DOHH2 (cell line): Measurements from ENCODE around the gene HOXC11.

Experiments
- H3F3A ChIP-seq: fragments of 200-600 bp; sonication (generic), shearing (Covaris generic); 2 replicates; pipeline ENCODE4 v1.6.0; 2016; ENCODE audit warnings: antibody characterized with exemption, mild to moderate bottlenecking; ENCODE audit not compliant: control insufficient read depth, insufficient read depth
- H3K27ac ChIP-seq: fragments of 200-600 bp; sonication (generic); 2 replicates; pipeline ENCODE4 v1.5.1; 2014; ENCODE audit warnings: low read depth, mild to moderate bottlenecking, low read length, moderate library complexity
- H3K27me3 ChIP-seq: fragments of 200-600 bp; sonication (generic); 2 replicates; pipeline ENCODE4 v1.6.1; 2014; ENCODE audit warnings: mild to moderate bottlenecking, low read length, mixed read lengths; ENCODE audit not compliant: control insufficient read depth
- H3K36me3 ChIP-seq: fragments of 200-600 bp; sonication (generic); 2 replicates; pipeline ENCODE4 v1.6.1; 2014; ENCODE audit warnings: mild to moderate bottlenecking, low read length, moderate library complexity, mixed read lengths; ENCODE audit not compliant: control insufficient read depth
- H3K4me1 ChIP-seq: fragments of 200-600 bp; sonication (generic); 2 replicates; pipeline ENCODE4 v1.6.1; 2014; ENCODE audit warnings: mild to moderate bottlenecking, low read length, mixed read lengths; ENCODE audit not compliant: control insufficient read depth
- H3K4me2 ChIP-seq: fragments of 200-600 bp; sonication (generic); 2 replicates; pipeline ENCODE4 v1.6.0; 2014; ENCODE audit warnings: mild to moderate bottlenecking, low read length, moderate library complexity
- H3K4me3 ChIP-seq: fragments of 200-600 bp; sonication (generic); 2 replicates; pipeline ENCODE4 v1.5.1; 2014; ENCODE audit warnings: mild to moderate bottlenecking, low read length, mixed read lengths
- H3K79me2 ChIP-seq: fragments of 200-600 bp; sonication (generic); 2 replicates; pipeline ENCODE4 v1.6.1; 2014; ENCODE audit warnings: mild to moderate bottlenecking, low read length, mixed read lengths; ENCODE audit not compliant: control insufficient read depth
- H3K9me2 ChIP-seq: fragments of 200-600 bp; sonication (generic); replicated peaks from 2 replicates; pipeline ENCODE4 v1.6.1; 2014; ENCODE audit warnings: mild to moderate bottlenecking, low read length, mixed read lengths; ENCODE audit not compliant: control insufficient read depth
- H3K9me3 ChIP-seq: fragments of 200-600 bp; sonication (generic); 2 replicates; pipeline ENCODE4 v1.6.1; 2014; ENCODE audit warnings: antibody characterized with exemption, low read length, mixed read lengths; ENCODE audit not compliant: control insufficient read depth, insufficient read depth
- H4K20me1 ChIP-seq: fragments of 200-600 bp; sonication (generic); 2 replicates; pipeline ENCODE4 v1.6.0; 2014; ENCODE audit warnings: low read depth, mild to moderate bottlenecking, antibody characterized with exemption, low read length, moderate library complexity; ENCODE audit not compliant: control insufficient read depth, insufficient read depth
- EZH2phosphoT487 ChIP-seq: fragments of 200-600 bp; sonication (generic); IDR thresholded peaks from 2 replicates; pipeline ENCODE4 v1.6.1; 2017; ENCODE audit warnings: borderline replicate concordance, mild to moderate bottlenecking, antibody characterized with exemption, low read length, moderate library complexity, mixed read lengths
- TF ChIP-seq, protein P1 (sequence below): fragments of 200-600 bp; sonication (generic); IDR thresholded peaks from one replicate; pipeline ENCODE4 v1.5.1; 2014; ENCODE audit warnings: antibody characterized with exemption, mild to moderate bottlenecking, low read depth, low read length; ENCODE audit not compliant: poor library complexity, severe bottlenecking

HOXC11 gene

DNA sequence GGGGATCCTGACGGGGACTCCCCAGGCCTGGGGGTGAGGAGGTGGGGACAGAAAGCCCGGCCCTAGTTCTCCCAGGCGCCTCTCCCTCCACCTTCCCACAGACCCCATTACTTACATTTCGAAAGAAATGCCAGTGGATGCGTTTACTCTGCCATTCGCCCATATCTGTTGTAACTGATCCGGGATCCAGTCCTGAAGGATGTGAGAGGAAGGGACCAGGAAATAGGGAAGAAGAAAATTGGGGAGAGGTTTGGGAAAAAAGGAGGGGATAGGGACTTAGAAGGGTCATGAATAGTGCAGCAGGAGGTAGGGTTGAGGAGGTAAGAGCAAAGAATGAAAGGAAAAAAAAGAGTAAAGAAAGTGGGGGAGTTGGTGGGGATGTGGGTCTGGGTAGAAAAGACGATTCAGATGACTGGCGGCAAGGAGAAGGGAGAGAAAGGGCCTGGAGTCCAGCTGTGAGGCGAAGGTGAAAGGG, 17.1 kb upstream of the HOXC11 start:
- TF ChIP-seq, protein P1, sequence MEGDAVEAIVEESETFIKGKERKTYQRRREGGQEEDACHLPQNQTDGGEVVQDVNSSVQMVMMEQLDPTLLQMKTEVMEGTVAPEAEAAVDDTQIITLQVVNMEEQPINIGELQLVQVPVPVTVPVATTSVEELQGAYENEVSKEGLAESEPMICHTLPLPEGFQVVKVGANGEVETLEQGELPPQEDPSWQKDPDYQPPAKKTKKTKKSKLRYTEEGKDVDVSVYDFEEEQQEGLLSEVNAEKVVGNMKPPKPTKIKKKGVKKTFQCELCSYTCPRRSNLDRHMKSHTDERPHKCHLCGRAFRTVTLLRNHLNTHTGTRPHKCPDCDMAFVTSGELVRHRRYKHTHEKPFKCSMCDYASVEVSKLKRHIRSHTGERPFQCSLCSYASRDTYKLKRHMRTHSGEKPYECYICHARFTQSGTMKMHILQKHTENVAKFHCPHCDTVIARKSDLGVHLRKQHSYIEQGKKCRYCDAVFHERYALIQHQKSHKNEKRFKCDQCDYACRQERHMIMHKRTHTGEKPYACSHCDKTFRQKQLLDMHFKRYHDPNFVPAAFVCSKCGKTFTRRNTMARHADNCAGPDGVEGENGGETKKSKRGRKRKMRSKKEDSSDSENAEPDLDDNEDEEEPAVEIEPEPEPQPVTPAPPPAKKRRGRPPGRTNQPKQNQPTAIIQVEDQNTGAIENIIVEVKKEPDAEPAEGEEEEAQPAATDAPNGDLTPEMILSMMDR: no peak
- TF ChIP-seq EZH2phosphoT487: no peak
- Histone ChIP-seq H3K27ac (no peak overlapping the region), H3K79me2 (no peaks in the 10 kb centered on the region), H3K4me2 (no peak overlapping the region), H3F3A (no peaks in the 10 kb centered on the region), H4K20me1 (no peaks in the 10 kb centered on the region), H3K27me3 (peaks cover 78% of the 10 kb centered on the region), H3K9me2 (no peaks in the 10 kb centered on the region), H3K36me3 (no peaks in the 10 kb centered on the region), H3K4me1 (no peaks in the 10 kb centered on the region), H3K4me3 (no peak overlapping the region), H3K9me3 (no peaks in the 10 kb centered on the region)

DNA sequence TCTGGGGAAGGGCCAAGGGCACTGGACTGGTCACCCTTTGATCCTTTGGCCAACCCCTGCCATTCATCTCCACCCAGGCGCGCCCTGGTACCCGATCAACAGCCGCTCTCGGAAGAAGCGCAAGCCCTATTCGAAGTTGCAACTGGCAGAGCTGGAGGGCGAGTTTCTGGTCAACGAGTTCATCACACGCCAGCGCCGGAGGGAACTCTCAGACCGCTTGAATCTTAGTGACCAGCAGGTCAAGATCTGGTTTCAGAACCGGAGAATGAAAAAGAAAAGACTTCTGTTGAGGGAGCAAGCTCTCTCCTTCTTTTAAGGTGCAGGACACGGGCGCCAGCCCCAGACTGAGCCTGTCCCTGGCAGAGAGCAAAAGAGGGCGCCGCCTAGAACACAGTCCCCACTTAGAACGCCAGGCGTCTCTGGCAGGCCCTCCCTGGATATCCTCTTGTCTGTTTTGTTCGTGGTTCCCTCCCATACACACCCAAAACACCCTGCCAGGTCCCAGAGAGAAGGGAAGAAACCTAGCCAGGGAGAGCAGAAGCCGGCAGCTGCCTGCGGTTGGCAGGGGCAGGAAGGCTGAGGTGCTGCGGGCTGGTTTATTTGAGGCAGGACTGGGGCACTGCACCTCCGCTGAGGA, 16.6 kb upstream of the HOXC11 start:
- H3K27ac ChIP-seq: no peak overlapping the region
- H3K36me3 ChIP-seq: no peaks in the 10 kb centered on the region
- no peaks in the 10 kb centered on the region for H4K20me1 ChIP-seq
- H3K27me3 ChIP-seq: peaks cover 73% of the 10 kb centered on the region
- H3K4me2 ChIP-seq: no peak overlapping the region
- H3K79me2 ChIP-seq: no peaks in the 10 kb centered on the region
- H3K4me1 ChIP-seq: no peaks in the 10 kb centered on the region
- no peak for TF ChIP-seq EZH2phosphoT487
- TF ChIP-seq, protein P1: no peak
- H3K9me3 ChIP-seq: no peaks in the 10 kb centered on the region
- no peak overlapping the region for H3K4me3 ChIP-seq
- no peaks in the 10 kb centered on the region for H3F3A ChIP-seq
- no peaks in the 10 kb centered on the region for H3K9me2 ChIP-seq

DNA sequence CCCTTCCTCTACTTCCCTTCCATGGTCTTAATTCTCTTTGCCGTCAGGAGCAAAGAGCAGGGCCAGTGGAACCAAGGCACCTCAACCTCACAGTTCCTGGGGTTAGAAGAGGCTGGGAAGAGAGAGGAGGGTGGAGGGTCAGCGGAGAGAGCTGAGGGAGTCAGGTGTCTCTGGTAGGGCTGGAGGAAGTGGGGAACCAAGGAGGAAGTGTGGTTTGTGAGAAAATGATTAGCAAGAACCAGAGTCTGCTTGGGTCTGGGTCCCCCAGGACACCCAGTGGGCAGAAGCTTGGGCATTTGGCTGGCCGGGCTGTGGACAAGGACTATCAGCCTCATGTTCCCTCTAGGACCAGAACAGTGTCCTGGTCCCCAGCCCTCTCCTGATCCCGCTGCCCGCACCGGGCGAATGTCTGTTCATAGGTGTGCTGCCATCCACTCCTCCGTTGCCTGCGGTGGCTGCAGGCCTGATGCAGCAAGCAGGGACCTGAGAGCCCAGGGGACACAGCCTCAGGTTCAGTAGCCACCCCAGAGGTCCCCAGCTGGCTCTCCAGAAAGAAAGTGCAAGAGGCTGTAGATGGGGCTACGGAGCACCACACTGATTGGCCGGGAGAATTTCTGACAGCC, 15.9 kb upstream of the HOXC11 start:
- no peaks in the 10 kb centered on the region for H3K4me1 ChIP-seq
- H3K36me3 ChIP-seq: no peaks in the 10 kb centered on the region
- no peak overlapping the region for H3K27ac ChIP-seq
- H3K9me2 ChIP-seq: no peaks in the 10 kb centered on the region
- no peaks in the 10 kb centered on the region for H3F3A ChIP-seq
- no peaks in the 10 kb centered on the region for H4K20me1 ChIP-seq
- no peak overlapping the region for H3K4me2 ChIP-seq
- no peak overlapping the region for H3K4me3 ChIP-seq
- no peaks in the 10 kb centered on the region for H3K9me3 ChIP-seq
- H3K79me2 ChIP-seq: no peaks in the 10 kb centered on the region
- TF ChIP-seq, protein P1: no peak
- peak; percentile 35; the same call in 1 of the 2 replicates for TF ChIP-seq EZH2phosphoT487
- H3K27me3 ChIP-seq: peaks cover 71% of the 10 kb centered on the region
